ENCODE measurements around the gene TBC1D7.

Gene TBC1D7

DNA sequence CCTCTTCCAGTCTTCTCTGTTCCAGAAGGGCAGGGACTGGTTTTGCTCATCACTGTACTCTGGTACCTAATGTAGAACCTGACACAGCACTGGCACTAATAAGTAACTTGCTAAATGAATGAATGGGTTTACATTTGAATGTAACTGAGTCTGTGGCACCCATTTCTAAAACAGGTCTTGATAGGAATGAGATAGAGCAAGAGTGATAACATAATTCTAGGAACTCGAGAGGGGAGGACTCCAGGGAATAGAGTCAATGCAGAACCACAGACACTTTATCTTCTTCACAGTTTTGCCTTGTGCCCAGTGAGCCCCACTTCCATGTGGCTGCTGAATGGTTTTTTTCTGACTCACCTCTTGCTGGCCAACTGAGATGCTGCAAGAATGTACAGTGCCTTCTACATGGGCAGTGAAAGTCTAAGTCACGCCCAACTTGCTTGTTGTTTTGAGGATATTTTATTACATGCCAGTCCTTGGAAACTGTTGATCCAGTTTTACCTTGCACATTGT is 61.1 kb downstream of the TBC1D7 start:
- TF ChIP-seq TARDBP (IDR thresholded peaks at IDR 0.05) (no peak), LEF1 (IDR thresholded peaks at IDR 0.05; ENCODE audit: borderline replicate concordance) (no peak), FOXA1 (IDR thresholded peaks at IDR 0.05) (no peak), BHLHE40 (IDR thresholded peaks at IDR 0.05; ENCODE audit: borderline replicate concordance) (no peak), ELF4 (IDR thresholded peaks at IDR 0.05) (no peak), L3MBTL2 (conservative IDR thresholded peaks at IDR 0.05) (no peak), ZNF384 (IDR thresholded peaks at IDR 0.05) (no peak), SP1 (IDR thresholded peaks at IDR 0.05) (no peak), SUZ12 (IDR thresholded peaks at IDR 0.05) (no peak), FOXK2 (IDR thresholded peaks at IDR 0.05) (no peak), CTBP1 (IDR thresholded peaks at IDR 0.05; ENCODE audit: borderline replicate concordance) (no peak), HDGF (IDR thresholded peaks at IDR 0.05; ENCODE audit: borderline replicate concordance) (no peak), FOXM1 (IDR thresholded peaks at IDR 0.05; ENCODE audit: borderline replicate concordance) (no peak), NFRKB (IDR thresholded peaks at IDR 0.05) (no peak)
- TF ChIP-seq, protein P1, sequence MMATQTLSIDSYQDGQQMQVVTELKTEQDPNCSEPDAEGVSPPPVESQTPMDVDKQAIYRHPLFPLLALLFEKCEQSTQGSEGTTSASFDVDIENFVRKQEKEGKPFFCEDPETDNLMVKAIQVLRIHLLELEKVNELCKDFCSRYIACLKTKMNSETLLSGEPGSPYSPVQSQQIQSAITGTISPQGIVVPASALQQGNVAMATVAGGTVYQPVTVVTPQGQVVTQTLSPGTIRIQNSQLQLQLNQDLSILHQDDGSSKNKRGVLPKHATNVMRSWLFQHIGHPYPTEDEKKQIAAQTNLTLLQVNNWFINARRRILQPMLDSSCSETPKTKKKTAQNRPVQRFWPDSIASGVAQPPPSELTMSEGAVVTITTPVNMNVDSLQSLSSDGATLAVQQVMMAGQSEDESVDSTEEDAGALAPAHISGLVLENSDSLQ (IDR thresholded peaks at IDR 0.05) = no peak
- ChIA-PET POLR2A (no interaction called here), CTCF (interaction anchor here (0.6 kb wide), 1 partner anchor 356 kb away, joined by 3 read pairs; no protein-coding TSS in a partner anchor)
- no peak for DNase-seq (ENCODE audit: extremely low spot score)

DNA sequence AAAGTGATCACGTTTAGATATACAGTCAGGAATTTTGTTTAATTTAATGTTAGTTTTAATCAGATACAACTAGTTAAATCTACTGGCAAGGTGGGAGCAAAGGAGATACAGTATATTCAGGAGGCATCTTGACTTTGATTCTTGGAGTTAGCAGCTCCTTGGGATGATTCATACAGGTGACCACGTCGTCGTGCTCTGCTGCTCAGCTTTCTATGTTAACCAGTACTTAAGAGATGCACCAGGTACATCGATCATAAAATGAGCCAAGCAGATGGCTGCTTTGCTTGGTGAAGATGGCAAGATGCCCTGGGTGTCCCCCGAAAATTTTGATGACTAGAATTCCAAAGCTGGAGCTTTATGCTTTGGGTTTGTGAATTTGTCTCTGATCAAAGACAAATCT is 64.7 kb downstream of the TBC1D7 start:
- DNase-seq (ENCODE audit: extremely low spot score) = no peak
- CTCF ChIA-PET = no interaction called here
- TF ChIP-seq ELF4 (IDR thresholded peaks at IDR 0.05) (no peak), FOXM1 (IDR thresholded peaks at IDR 0.05; ENCODE audit: borderline replicate concordance) (no peak), ZNF384 (IDR thresholded peaks at IDR 0.05) (no peak), BHLHE40 (IDR thresholded peaks at IDR 0.05; ENCODE audit: borderline replicate concordance) (no peak), SUZ12 (IDR thresholded peaks at IDR 0.05) (no peak), FOXA1 (IDR thresholded peaks at IDR 0.05) (no peak), FOXK2 (IDR thresholded peaks at IDR 0.05) (no peak), SP1 (IDR thresholded peaks at IDR 0.05) (no peak), CTBP1 (IDR thresholded peaks at IDR 0.05; ENCODE audit: borderline replicate concordance) (no peak), TARDBP (IDR thresholded peaks at IDR 0.05) (no peak), NFRKB (IDR thresholded peaks at IDR 0.05) (no peak), LEF1 (IDR thresholded peaks at IDR 0.05; ENCODE audit: borderline replicate concordance) (no peak)
- POLR2A ChIA-PET = no interaction called here

DNA sequence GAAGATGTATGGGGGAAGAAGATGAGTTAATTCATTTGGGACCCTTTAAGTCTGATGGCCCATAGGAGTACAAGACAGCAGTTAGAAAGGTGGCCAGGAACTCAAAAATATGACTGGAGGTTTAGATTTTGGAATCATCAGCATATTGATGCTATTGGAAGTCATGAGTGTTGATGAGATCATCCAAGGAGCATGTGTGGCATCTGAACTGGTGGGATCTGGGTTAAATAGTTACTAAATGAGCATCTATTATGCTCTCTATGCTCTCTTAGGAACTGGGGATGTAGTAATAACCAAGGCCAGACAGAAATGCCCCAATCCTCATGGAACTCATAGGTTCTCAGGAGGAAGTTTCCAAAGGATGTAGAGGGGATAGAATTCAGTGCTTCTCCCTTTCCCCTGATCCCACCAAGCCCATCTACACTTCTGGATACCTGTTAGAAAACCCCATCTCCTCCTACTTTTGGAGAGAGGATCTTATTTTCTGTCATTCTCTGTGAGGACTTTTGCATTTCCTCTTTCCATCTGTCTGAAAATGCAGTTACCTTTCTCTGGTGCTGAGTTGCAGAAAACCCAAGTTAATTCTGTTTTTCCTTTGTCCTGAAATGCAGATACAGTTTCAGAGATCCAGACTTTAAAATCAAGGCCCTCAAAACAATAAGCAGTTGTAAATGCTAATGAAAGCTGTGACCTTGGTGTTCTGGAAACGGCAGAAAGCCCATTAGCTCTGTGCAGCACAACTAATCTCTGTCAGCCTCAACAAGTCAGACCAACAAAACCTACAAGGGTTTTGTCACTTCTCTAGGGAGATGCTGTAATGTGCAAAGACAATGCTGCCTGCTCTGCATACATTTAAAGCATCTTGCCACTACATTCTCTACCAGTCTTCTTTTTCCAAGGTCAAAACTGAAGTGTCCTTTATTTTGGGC is 65.8 kb downstream of the TBC1D7 start:
- ChIA-PET POLR2A (no interaction called here), CTCF (no interaction called here)
- no peak for DNase-seq (ENCODE audit: extremely low spot score)

DNA sequence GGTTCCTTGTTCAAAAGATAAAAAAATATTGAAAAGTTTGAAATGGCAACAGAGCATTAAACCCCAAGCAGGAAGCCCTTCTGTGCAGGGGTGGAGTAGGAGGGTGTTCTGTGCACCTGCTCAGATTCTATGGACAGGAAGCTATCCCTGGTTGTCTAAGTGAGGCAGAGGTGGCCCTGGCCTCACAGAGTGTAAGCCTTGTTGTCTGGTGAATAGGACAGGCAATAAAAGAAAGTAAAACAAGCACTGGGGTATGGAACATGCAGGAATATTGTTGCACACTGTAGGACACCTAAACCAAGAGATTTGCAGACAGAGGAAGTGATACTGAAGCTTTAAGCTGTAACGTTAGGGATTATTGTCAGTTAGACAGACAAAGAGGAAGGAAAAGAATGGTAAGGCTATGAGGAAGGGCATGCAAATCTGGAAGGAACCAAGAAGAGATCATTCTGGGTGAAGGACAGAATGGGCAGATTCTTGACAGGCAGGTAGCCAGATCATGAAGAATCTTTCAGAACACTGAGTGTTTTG is 66.8 kb downstream of the TBC1D7 start:
- no peak for DNase-seq (ENCODE audit: extremely low spot score)
- ChIA-PET CTCF (no interaction called here), POLR2A (no interaction called here)
- TF ChIP-seq ELF4 (IDR thresholded peaks at IDR 0.05) = no peak
- no peak for TF ChIP-seq CTBP1 (IDR thresholded peaks at IDR 0.05; ENCODE audit: borderline replicate concordance)
- TF ChIP-seq, protein P1 (IDR thresholded peaks at IDR 0.05) = no peak
- TF ChIP-seq HDGF (IDR thresholded peaks at IDR 0.05; ENCODE audit: borderline replicate concordance) = no peak
- no peak for TF ChIP-seq NFRKB (IDR thresholded peaks at IDR 0.05)
- no peak for TF ChIP-seq FOXM1 (IDR thresholded peaks at IDR 0.05; ENCODE audit: borderline replicate concordance)
- no peak for TF ChIP-seq FOXA1 (IDR thresholded peaks at IDR 0.05)
- no peak for TF ChIP-seq TARDBP (IDR thresholded peaks at IDR 0.05)
- TF ChIP-seq LEF1 (IDR thresholded peaks at IDR 0.05; ENCODE audit: borderline replicate concordance) = no peak
- TF ChIP-seq L3MBTL2 (conservative IDR thresholded peaks at IDR 0.05) = no peak
- TF ChIP-seq BHLHE40 (IDR thresholded peaks at IDR 0.05; ENCODE audit: borderline replicate concordance) = no peak
- TF ChIP-seq SUZ12 (IDR thresholded peaks at IDR 0.05) = no peak
- no peak for TF ChIP-seq SP1 (IDR thresholded peaks at IDR 0.05)
- no peak for TF ChIP-seq FOXK2 (IDR thresholded peaks at IDR 0.05)
- no peak for TF ChIP-seq ARNT (IDR thresholded peaks at IDR 0.05)

More for the DNA sequence above, 65.8 kb downstream of the TBC1D7 start:
- TF ChIP-seq BHLHE40 (IDR thresholded peaks at IDR 0.05; ENCODE audit: borderline replicate concordance) (no peak), FOXA1 (IDR thresholded peaks at IDR 0.05) (no peak), SP1 (IDR thresholded peaks at IDR 0.05) (no peak), L3MBTL2 (conservative IDR thresholded peaks at IDR 0.05) (no peak), TARDBP (IDR thresholded peaks at IDR 0.05) (no peak)
- TF ChIP-seq, protein P1 (IDR thresholded peaks at IDR 0.05) = no peak

DNA sequence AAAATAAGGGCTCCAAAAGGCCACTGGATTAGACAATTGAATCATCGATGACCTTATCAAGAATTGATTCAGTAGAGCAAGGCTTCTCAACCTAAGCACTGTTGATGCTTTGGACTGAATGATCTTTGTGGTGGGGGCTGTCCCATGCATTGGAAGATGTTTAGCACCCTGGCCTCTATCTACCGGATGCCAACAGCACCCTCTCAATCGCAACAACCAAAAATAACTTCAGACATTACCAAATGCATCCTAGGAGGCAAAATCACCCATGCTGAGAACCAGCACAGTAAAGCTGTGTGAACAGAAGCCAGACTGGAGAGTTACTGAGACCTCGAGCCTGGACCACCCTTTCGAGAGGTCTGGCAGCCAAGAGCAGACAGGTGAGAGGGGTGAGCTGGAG is 67.5 kb downstream of the TBC1D7 start:
- CTCF ChIA-PET = no interaction called here
- POLR2A ChIA-PET = no interaction called here
- TF ChIP-seq NFRKB (IDR thresholded peaks at IDR 0.05) (no peak), CTBP1 (IDR thresholded peaks at IDR 0.05; ENCODE audit: borderline replicate concordance) (no peak), FOXM1 (IDR thresholded peaks at IDR 0.05; ENCODE audit: borderline replicate concordance) (no peak), ARNT (IDR thresholded peaks at IDR 0.05) (no peak), BHLHE40 (IDR thresholded peaks at IDR 0.05; ENCODE audit: borderline replicate concordance) (no peak), L3MBTL2 (conservative IDR thresholded peaks at IDR 0.05) (no peak), LEF1 (IDR thresholded peaks at IDR 0.05; ENCODE audit: borderline replicate concordance) (no peak)
- DNase-seq (ENCODE audit: extremely low spot score) = no peak
